WTC11 (cell line): ENCODE data around the gene RBL1. TPM values are rescaled to one million over a fixed set of nuclear protein-coding genes. Genes with fewer than 3 reads are reported as not detected.

ENCODE experiments used
- ATAC-seq: fragments of 200-7000 bp; cut with Tn5 transposase; 2 replicates; pipeline ENCODE4 v1.10.0; 2021; ENCODE audit warnings: mild to moderate bottlenecking, moderate library complexity
- CTCF ChIA-PET: fragments of 300-600 bp; sonication (Branson Sonifier 250); formaldehyde crosslinking; loops from one replicate; lab custom pipeline; 2021; ENCODE audit warnings: antibody characterized with exemption; lab: Charles Lee
- POLR2A ChIA-PET: fragments of 350-600 bp; sonication (Branson Sonifier 250); formaldehyde crosslinking; loops from one replicate; lab custom pipeline; 2021; ENCODE audit warnings: antibody characterized with exemption; lab: Charles Lee
- DNase-seq: peaks from one replicate; pipeline ENCODE4 v3.0.0; 2021; ENCODE audit warnings: low spot score
- H3K27ac Mint-ChIP-seq: 2 replicates; pipeline ENCODE4 v1.8.0; 2021; ENCODE audit warnings: mixed read lengths
- H3K27me3 Mint-ChIP-seq: 2 replicates; pipeline ENCODE4 v1.8.0; 2021; ENCODE audit warnings: low read depth, mild to moderate bottlenecking, moderate library complexity, mixed read lengths
- H3K36me3 Mint-ChIP-seq: 2 replicates; pipeline ENCODE4 v1.8.0; 2021; ENCODE audit warnings: mixed read lengths
- H3K4me1 Mint-ChIP-seq: 2 replicates; pipeline ENCODE4 v1.8.0; 2022; ENCODE audit warnings: mixed read lengths
- H3K4me3 Mint-ChIP-seq: 2 replicates; pipeline ENCODE4 v1.8.0; 2021; ENCODE audit warnings: mild to moderate bottlenecking, moderate library complexity, mixed read lengths
- H3K9me3 Mint-ChIP-seq: 2 replicates; pipeline ENCODE4 v1.8.0; 2021; ENCODE audit warnings: mixed read lengths
- ATF1 ChIP-seq: sonication (generic); formaldehyde crosslinking; IDR thresholded peaks from 2 replicates; pipeline ENCODE4 v1.8.1; 2023; ENCODE audit warnings: mild to moderate bottlenecking, moderate library complexity, missing genetic modification reagents
- CREM ChIP-seq: sonication (generic); formaldehyde crosslinking; IDR thresholded peaks from 2 replicates; pipeline ENCODE4 v1.8.1; 2022; ENCODE audit warnings: mild to moderate bottlenecking, missing genetic modification reagents, moderate library complexity
- EMX1 ChIP-seq: fragments of 250-450 bp; sonication (Bioruptor Pico); IDR thresholded peaks from 2 replicates; pipeline ENCODE4 v1.8.0; 2021; ENCODE audit warnings: mild to moderate bottlenecking
- GABPB1 ChIP-seq: sonication (generic); formaldehyde crosslinking; IDR thresholded peaks from 2 replicates; pipeline ENCODE4 v1.8.1; 2023; ENCODE audit warnings: mild to moderate bottlenecking, missing genetic modification reagents
- MYBL2 ChIP-seq: sonication (generic); formaldehyde crosslinking; IDR thresholded peaks from 2 replicates; pipeline ENCODE4 v1.8.1; 2023; ENCODE audit warnings: mild to moderate bottlenecking, moderate library complexity, missing genetic modification reagents
- NFE2L1 ChIP-seq: sonication (generic); formaldehyde crosslinking; IDR thresholded peaks from 2 replicates; pipeline ENCODE4 v1.8.1; 2023; ENCODE audit warnings: missing genetic modification reagents
- NR2C2 ChIP-seq: sonication (generic); formaldehyde crosslinking; IDR thresholded peaks from 2 replicates; pipeline ENCODE4 v1.8.0; 2022; ENCODE audit warnings: mild to moderate bottlenecking, missing genetic modification reagents
- ZBTB21 ChIP-seq: sonication (generic); formaldehyde crosslinking; IDR thresholded peaks from 2 replicates; pipeline ENCODE4 v1.8.1; 2023; ENCODE audit warnings: mild to moderate bottlenecking, missing genetic modification reagents, borderline replicate concordance
- ZNF263 ChIP-seq: sonication (generic); formaldehyde crosslinking; IDR thresholded peaks from 2 replicates; pipeline ENCODE4 v1.8.1; 2022; ENCODE audit warnings: low read depth, mild to moderate bottlenecking, moderate library complexity, missing genetic modification reagents
- ZNF317 ChIP-seq: sonication (generic); formaldehyde crosslinking; IDR thresholded peaks from 2 replicates; pipeline ENCODE4 v1.8.1; 2023; ENCODE audit warnings: low read depth, mild to moderate bottlenecking, moderate library complexity, missing genetic modification reagents, borderline replicate concordance
- ZNF423 ChIP-seq: fragments of 250-450 bp; sonication (Bioruptor Pico); IDR thresholded peaks from 2 replicates; pipeline ENCODE4 v2.1.2; 2022; ENCODE audit warnings: mild to moderate bottlenecking, moderate library complexity
- total RNA-seq: library from RNA; stranded (reverse); gene quantifications from 3 replicates; pipeline ENCODE4 v1.2.3, GENCODE V29; 2021
- TF ChIP-seq, protein P1 (sequence below): sonication (generic); formaldehyde crosslinking; IDR thresholded peaks from 2 replicates; pipeline ENCODE4 v1.8.0; 2022; ENCODE audit warnings: missing genetic modification reagents
- TF ChIP-seq, protein P2 (sequence below): sonication (generic); formaldehyde crosslinking; IDR thresholded peaks from 2 replicates; pipeline ENCODE4 v1.8.1; 2023; ENCODE audit warnings: mild to moderate bottlenecking, missing genetic modification reagents, borderline replicate concordance
- TF ChIP-seq, protein P3 (sequence below): sonication (generic); formaldehyde crosslinking; IDR thresholded peaks from 2 replicates; pipeline ENCODE4 v1.8.0; 2023; ENCODE audit warnings: mild to moderate bottlenecking, missing genetic modification reagents
- TF ChIP-seq, protein P4 (sequence below): sonication (generic); formaldehyde crosslinking; conservative IDR thresholded peaks from 2 replicates; pipeline ENCODE4 v1.8.1; 2022; ENCODE audit warnings: mild to moderate bottlenecking, missing genetic modification reagents
- TF ChIP-seq, protein P5 (sequence below): fragments of 250-450 bp; sonication (Bioruptor Pico); IDR thresholded peaks from 2 replicates; pipeline ENCODE4 v1.8.0; 2021; ENCODE audit warnings: mild to moderate bottlenecking

RBL1 gene
- total RNA-seq, 1 experiment from 2014 or later: 11.1 TPM

DNA sequence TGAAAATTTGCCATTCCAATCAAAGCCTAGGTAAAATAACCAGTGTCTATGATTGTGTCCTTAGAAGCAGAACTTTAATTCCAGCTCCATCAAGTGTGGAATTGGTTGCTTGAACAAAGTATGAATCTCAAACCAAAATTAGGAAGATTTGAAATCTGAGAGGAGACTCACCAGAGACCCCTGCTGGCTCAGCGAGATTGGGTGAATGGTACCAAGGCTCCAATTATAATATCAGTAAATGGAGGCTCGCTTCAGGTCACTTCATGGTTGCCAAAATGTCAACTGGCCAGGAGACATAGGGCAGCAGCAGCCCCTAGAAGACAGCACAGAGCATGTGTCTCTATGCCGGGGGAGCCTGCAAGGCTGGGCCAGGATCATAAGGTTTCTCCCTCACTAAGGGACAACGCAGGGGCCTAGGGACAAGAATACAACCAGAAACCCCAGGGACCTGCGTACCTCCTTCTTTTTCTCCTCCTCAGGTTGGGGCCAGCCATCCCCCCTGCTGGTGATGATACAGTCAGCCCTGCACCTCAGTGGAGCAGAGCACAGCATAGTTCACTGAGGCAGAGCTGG, 14.0 kb downstream of the RBL1 start (continued):
- TF ChIP-seq, protein P1, sequence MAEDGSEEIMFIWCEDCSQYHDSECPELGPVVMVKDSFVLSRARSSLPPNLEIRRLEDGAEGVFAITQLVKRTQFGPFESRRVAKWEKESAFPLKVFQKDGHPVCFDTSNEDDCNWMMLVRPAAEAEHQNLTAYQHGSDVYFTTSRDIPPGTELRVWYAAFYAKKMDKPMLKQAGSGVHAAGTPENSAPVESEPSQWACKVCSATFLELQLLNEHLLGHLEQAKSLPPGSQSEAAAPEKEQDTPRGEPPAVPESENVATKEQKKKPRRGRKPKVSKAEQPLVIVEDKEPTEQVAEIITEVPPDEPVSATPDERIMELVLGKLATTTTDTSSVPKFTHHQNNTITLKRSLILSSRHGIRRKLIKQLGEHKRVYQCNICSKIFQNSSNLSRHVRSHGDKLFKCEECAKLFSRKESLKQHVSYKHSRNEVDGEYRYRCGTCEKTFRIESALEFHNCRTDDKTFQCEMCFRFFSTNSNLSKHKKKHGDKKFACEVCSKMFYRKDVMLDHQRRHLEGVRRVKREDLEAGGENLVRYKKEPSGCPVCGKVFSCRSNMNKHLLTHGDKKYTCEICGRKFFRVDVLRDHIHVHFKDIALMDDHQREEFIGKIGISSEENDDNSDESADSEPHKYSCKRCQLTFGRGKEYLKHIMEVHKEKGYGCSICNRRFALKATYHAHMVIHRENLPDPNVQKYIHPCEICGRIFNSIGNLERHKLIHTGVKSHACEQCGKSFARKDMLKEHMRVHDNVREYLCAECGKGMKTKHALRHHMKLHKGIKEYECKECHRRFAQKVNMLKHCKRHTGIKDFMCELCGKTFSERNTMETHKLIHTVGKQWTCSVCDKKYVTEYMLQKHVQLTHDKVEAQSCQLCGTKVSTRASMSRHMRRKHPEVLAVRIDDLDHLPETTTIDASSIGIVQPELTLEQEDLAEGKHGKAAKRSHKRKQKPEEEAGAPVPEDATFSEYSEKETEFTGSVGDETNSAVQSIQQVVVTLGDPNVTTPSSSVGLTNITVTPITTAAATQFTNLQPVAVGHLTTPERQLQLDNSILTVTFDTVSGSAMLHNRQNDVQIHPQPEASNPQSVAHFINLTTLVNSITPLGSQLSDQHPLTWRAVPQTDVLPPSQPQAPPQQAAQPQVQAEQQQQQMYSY (CRISPR knock-in tag): no peak
- no peak for TF ChIP-seq ZBTB21 (CRISPR knock-in tag)

DNA sequence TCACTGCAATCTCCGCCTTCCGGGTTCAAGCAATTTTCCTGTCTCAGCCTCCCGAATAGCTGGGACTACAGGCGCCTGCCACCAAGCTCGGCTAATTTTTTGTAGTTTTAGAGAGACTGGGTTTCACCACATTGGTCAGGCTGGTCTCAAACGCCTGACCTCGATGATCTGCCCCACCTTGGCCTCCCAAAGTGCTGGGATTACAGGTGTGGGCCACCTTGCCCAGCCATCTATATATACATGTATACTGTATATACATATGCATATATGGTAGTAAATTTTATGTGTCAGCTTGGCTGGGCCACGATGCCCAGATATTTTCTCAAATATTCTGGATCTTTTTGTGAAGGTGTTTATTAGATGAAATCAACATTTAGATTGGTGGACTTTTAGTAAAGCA, 18.8 kb downstream of the RBL1 start:
- POLR2A ChIA-PET: no interaction called here
- DNase-seq (no peak), ATAC-seq (no peak)
- no peaks in the 10 kb centered on the region for H3K4me1 Mint-ChIP-seq
- H3K27ac Mint-ChIP-seq: no peak overlapping the region
- H3K36me3 Mint-ChIP-seq: peaks cover 12% of the 10 kb centered on the region
- no peak overlapping the region for H3K4me3 Mint-ChIP-seq
- no peaks in the 10 kb centered on the region for H3K27me3 Mint-ChIP-seq
- H3K9me3 Mint-ChIP-seq: peaks cover 11% of the 10 kb centered on the region
- CTCF ChIA-PET: interaction anchor here (0.7 kb wide), 1 partner anchor 31 kb away, joined by 3 read pairs; no protein-coding TSS in a partner anchor
- TF ChIP-seq, protein P2, sequence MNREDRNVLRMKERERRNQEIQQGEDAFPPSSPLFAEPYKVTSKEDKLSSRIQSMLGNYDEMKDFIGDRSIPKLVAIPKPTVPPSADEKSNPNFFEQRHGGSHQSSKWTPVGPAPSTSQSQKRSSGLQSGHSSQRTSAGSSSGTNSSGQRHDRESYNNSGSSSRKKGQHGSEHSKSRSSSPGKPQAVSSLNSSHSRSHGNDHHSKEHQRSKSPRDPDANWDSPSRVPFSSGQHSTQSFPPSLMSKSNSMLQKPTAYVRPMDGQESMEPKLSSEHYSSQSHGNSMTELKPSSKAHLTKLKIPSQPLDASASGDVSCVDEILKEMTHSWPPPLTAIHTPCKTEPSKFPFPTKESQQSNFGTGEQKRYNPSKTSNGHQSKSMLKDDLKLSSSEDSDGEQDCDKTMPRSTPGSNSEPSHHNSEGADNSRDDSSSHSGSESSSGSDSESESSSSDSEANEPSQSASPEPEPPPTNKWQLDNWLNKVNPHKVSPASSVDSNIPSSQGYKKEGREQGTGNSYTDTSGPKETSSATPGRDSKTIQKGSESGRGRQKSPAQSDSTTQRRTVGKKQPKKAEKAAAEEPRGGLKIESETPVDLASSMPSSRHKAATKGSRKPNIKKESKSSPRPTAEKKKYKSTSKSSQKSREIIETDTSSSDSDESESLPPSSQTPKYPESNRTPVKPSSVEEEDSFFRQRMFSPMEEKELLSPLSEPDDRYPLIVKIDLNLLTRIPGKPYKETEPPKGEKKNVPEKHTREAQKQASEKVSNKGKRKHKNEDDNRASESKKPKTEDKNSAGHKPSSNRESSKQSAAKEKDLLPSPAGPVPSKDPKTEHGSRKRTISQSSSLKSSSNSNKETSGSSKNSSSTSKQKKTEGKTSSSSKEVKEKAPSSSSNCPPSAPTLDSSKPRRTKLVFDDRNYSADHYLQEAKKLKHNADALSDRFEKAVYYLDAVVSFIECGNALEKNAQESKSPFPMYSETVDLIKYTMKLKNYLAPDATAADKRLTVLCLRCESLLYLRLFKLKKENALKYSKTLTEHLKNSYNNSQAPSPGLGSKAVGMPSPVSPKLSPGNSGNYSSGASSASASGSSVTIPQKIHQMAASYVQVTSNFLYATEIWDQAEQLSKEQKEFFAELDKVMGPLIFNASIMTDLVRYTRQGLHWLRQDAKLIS (CRISPR knock-in tag): no peak
- no peak for TF ChIP-seq ZNF263 (CRISPR knock-in tag)
- TF ChIP-seq, protein P3, sequence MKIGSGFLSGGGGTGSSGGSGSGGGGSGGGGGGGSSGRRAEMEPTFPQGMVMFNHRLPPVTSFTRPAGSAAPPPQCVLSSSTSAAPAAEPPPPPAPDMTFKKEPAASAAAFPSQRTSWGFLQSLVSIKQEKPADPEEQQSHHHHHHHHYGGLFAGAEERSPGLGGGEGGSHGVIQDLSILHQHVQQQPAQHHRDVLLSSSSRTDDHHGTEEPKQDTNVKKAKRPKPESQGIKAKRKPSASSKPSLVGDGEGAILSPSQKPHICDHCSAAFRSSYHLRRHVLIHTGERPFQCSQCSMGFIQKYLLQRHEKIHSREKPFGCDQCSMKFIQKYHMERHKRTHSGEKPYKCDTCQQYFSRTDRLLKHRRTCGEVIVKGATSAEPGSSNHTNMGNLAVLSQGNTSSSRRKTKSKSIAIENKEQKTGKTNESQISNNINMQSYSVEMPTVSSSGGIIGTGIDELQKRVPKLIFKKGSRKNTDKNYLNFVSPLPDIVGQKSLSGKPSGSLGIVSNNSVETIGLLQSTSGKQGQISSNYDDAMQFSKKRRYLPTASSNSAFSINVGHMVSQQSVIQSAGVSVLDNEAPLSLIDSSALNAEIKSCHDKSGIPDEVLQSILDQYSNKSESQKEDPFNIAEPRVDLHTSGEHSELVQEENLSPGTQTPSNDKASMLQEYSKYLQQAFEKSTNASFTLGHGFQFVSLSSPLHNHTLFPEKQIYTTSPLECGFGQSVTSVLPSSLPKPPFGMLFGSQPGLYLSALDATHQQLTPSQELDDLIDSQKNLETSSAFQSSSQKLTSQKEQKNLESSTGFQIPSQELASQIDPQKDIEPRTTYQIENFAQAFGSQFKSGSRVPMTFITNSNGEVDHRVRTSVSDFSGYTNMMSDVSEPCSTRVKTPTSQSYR: no peak
- TF ChIP-seq, protein P4, sequence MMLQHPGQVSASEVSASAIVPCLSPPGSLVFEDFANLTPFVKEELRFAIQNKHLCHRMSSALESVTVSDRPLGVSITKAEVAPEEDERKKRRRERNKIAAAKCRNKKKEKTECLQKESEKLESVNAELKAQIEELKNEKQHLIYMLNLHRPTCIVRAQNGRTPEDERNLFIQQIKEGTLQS (CRISPR knock-in tag): no peak
- no peak for TF ChIP-seq GABPB1 (CRISPR knock-in tag)
- TF ChIP-seq EMX1: no peak
- no peak for TF ChIP-seq ZNF317 (CRISPR knock-in tag)
- TF ChIP-seq, protein P5, sequence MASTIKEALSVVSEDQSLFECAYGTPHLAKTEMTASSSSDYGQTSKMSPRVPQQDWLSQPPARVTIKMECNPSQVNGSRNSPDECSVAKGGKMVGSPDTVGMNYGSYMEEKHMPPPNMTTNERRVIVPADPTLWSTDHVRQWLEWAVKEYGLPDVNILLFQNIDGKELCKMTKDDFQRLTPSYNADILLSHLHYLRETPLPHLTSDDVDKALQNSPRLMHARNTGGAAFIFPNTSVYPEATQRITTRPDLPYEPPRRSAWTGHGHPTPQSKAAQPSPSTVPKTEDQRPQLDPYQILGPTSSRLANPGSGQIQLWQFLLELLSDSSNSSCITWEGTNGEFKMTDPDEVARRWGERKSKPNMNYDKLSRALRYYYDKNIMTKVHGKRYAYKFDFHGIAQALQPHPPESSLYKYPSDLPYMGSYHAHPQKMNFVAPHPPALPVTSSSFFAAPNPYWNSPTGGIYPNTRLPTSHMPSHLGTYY (CRISPR knock-in tag): no peak
- no peak for TF ChIP-seq NR2C2 (CRISPR knock-in tag)
- no peak for TF ChIP-seq NFE2L1 (CRISPR knock-in tag)
- no peak for TF ChIP-seq CREM
- no peak for TF ChIP-seq MYBL2 (CRISPR knock-in tag)
- TF ChIP-seq ATF1 (CRISPR knock-in tag): no peak
- no peak for TF ChIP-seq ZNF423 (CRISPR knock-in tag)
